Heart right ventricle (tissue), 16 donors: ENCODE data around the gene PCSK6. TPM values are rescaled to one million over a fixed set of nuclear protein-coding genes. Genes with fewer than 3 reads are reported as not detected.

Experiments used
- ATAC-seq, 8 donors: fragments of 200-7000 bp; cut with Tn5 transposase; one replicate each; pipeline ENCODE4 v1.9.1; 2020; ENCODE audit warnings: mild to moderate bottlenecking in 8 of 8, moderate library complexity in 8 of 8, moderate number of reproducible peaks in 1 of 8
- DNase-seq, 2 donors: peaks; one replicate each; pipeline ENCODE4 v3.0.0-alpha.2; 2020
- H3K27ac ChIP-seq, 10 donors: fragments of 200-600 bp; sonication (generic) in 2 of 10; one replicate each; pipeline versions ENCODE4 v1.5.0 to v1.8.0; 2020 to 2022; ENCODE audit warnings: mild to moderate bottlenecking in 3 of 10
- H3K27me3 ChIP-seq, 7 donors: fragments of 200-600 bp; one replicate each; pipeline ENCODE4 v1.8.0; 2021 to 2022; ENCODE audit warnings: mild to moderate bottlenecking in 2 of 7
- H3K36me3 ChIP-seq, 9 donors: fragments of 200-600 bp; sonication (generic) in 1 of 9; one replicate each; pipeline versions ENCODE4 v1.5.0 to v1.8.0; 2020 to 2022; ENCODE audit warnings: mild to moderate bottlenecking in 2 of 9
- H3K4me1 ChIP-seq, 9 donors: fragments of 200-600 bp; sonication (generic) in 1 of 9; one replicate each; pipeline versions ENCODE4 v1.5.0 to v1.8.0; 2020 to 2022; ENCODE audit warnings: mild to moderate bottlenecking in 4 of 9
- H3K4me3 ChIP-seq, 10 donors: fragments of 200-600 bp; sonication (generic) in 2 of 10; one replicate each; pipeline versions ENCODE4 v1.5.0 to v1.8.0; 2020 to 2022; ENCODE audit warnings: mild to moderate bottlenecking in 7 of 10, moderate library complexity in 2 of 10
- H3K9me3 ChIP-seq, 11 donors: fragments of 200-600 bp in 10 of 11; sonication (generic) in 2 of 11; one replicate each; pipeline versions ENCODE4 v1.5.0 to v1.8.0; 2013 to 2022; ENCODE audit warnings: mild to moderate bottlenecking in 2 of 11, control low read depth in 1 of 11, moderate library complexity in 1 of 11
- WGBS, 2 donors: extraction: QIAGEN DNeasy Blood & Tissue Kit; methylation state at CpG; one replicate each; pipeline ENCODE4 v1.1.7; 2013; ENCODE audit warnings: inconsistent platforms in 1 of 2; 5-methylcytosine and 5-hydroxymethylcytosine counted together
- intact Hi-C, 10 donors: fragments of 100-400 bp; cut with DNase I; formaldehyde crosslinking; loops; one replicate each; pipeline versions ENCODE4 v1.11.1 to v1.14.2; 2022
- polyA plus RNA-seq, 2 donors: library from polyadenylated mRNA; stranded (reverse); fragments of 200-250 nt; gene quantifications; one replicate each; pipeline ENCODE4 v1.2.3, GENCODE V29; 2013
- total RNA-seq, 10 donors: library from RNA; stranded (reverse); fragmentation: NEBNext Ultra II Directional in 3 of 10; extraction: Animal tissue kit (Norgen Biotek cat#: 25700) in 3 of 10; gene quantifications; one replicate each; pipeline versions ENCODE4 v1.2.1 to v1.2.4, GENCODE V29; 2021 to 2023
- TF ChIP-seq, protein P1 (sequence below), 9 donors: fragments of 200-600 bp; sonication (generic) in 2 of 9; IDR thresholded peaks; one replicate each; pipeline versions ENCODE4 v1.5.0 to v1.8.0; 2021 to 2022; ENCODE audit warnings: antibody characterized with exemption in 9 of 9, mild to moderate bottlenecking in 5 of 9, moderate library complexity in 1 of 9
- donor health status: Arrhythmogenic right ventricular cardiomyopathy.
- donor health status: ischemic (EF 13 %, LVEDD 7.1; RV severe dilation, severe dysfunction).
- donor health status: healthy with polysubstance abuse.
- donor health status: DM: no; HTN: yes; CAD: no.
- donor health status: DM: no; HTN: no; CAD: no.
- donor health status: ischemic (EF 25% LVEDD 6.9; RV normal size, moderate dysfunction).
- donor health status: ischemic (EF 25% LVEDD 5.7; RV mildly dilated, moderate dysfunction).
- donor health status: healthy.
- donor health status: DM: yes; HTN: yes; CAD: no.
- donor health status: Ischemic cardiomyopathy.
- donor health status: ischemic (EF 35%, LVEDD 5.7; RV mildly dilated, moderate dysfunction).
- donor health status: nonischemic (EF 11% LVEDD 7.7; RV severe dilation, severe dysfunction).
- donor health status: DM: yes; HTN: yes; CAD: no.
- donor health status: PGD.
- donor health status: ischemic (EF 29% LVEDD 5.4; RV normal size, mild dysfunction).
- donor health status: nonischemic (EF 23%, LVEDD 6.1; RV moderate dilation, normal function).

PCSK6 gene
- total and polyA plus RNA-seq, 12 donors: 4.6 to 34.0 (median 21.7) TPM

GRCh38 chr15:101491734-101492640 lies 2.5 kb upstream of the PCSK6 start:
- peaks cover 0 to 37% (median 10%) of the 10 kb centered on the region in 9 donors for H3K4me1 ChIP-seq
- no peaks in the 10 kb centered on the region for H3K9me3 ChIP-seq
- no peaks in the 10 kb centered on the region for H3K36me3 ChIP-seq
- H3K27me3 ChIP-seq: peaks cover 0 to 78% (median 24%) of the 10 kb centered on the region in 7 donors
- TF ChIP-seq, protein P1, sequence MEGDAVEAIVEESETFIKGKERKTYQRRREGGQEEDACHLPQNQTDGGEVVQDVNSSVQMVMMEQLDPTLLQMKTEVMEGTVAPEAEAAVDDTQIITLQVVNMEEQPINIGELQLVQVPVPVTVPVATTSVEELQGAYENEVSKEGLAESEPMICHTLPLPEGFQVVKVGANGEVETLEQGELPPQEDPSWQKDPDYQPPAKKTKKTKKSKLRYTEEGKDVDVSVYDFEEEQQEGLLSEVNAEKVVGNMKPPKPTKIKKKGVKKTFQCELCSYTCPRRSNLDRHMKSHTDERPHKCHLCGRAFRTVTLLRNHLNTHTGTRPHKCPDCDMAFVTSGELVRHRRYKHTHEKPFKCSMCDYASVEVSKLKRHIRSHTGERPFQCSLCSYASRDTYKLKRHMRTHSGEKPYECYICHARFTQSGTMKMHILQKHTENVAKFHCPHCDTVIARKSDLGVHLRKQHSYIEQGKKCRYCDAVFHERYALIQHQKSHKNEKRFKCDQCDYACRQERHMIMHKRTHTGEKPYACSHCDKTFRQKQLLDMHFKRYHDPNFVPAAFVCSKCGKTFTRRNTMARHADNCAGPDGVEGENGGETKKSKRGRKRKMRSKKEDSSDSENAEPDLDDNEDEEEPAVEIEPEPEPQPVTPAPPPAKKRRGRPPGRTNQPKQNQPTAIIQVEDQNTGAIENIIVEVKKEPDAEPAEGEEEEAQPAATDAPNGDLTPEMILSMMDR (IDR thresholded peaks at IDR 0.05): no peak
- ATAC-seq: no peak
- 68 to 74% methylated on average over 18 of the region's 18 CpGs for WGBS, 2 donors
- DNase-seq: no peak
- peak overlapping the region in 2 of 10 donors; percentile 22 to 35 for H3K27ac ChIP-seq
- intact Hi-C loops: loop anchor here in 5 of 10 donors (5.0 to 10.0 kb wide), 5 partner anchors 55 to 197 kb away; partner anchors contain the start of gene SNRPA1 (in 1 of the 5)
- no peak overlapping the region for H3K4me3 ChIP-seq

DNA sequence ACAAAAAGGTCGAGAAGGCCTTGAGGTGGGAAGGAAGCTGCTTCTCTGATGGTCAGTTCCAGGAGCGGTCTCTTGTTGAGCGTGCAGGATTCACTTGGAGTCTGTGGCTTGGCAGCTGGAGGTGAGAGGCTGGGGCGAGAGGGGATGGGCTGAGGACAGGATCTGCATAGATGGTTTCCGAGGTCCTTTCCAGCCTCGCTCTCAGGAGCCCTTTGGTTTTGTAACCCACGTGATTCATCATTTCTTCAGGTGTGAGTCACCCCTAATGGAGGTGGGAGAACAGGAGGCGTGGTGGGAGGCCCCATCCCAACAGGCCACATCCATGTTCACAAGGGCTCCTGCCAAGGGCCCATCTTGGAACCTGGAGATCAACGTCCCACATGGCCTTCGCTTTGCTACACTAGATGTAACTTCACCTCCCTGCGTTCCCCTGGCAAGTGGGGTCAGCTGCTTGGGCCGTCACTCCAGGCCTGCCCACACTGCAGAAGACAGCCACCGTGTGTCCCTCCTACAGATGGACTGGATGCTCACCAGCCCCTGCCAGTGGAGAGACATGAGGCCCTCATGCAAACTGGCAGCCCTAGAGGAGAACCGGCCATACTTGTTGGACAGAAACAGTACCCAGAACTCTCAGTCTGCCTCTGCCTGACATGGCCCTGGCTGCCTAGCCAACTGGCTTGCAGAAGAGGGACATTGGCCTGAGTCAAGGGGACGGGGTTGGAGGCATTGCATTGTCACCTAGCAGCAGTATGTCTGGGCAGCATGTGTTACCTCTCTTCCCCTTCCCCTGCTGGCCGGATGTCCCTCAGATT lies 1.6 kb upstream of the PCSK6 start:
- 92 to 94% methylated on average over 16 of the region's 16 CpGs for WGBS, 2 donors
- Histone ChIP-seq H3K4me1 (peaks cover 0 to 34% (median 5%) of the 10 kb centered on the region in 9 donors), H3K27ac (peak overlapping the region in 2 of 10 donors; percentile 22 to 35), H3K27me3 (peaks cover 0 to 77% (median 24%) of the 10 kb centered on the region in 7 donors), H3K9me3 (no peaks in the 10 kb centered on the region), H3K4me3 (no peak overlapping the region), H3K36me3 (peaks cover 0 to 2% (median 0%) of the 10 kb centered on the region in 9 donors)
- no peak for ATAC-seq
- DNase-seq: no peak
- intact Hi-C loops: loop anchor here in 5 of 10 donors (5.0 to 10.0 kb wide), 5 partner anchors 54 to 196 kb away; partner anchors contain the start of gene SNRPA1 (in 1 of the 5)
- TF ChIP-seq, protein P1 (IDR thresholded peaks at IDR 0.05): no peak

GRCh38 chr15:101490408-101490891 lies 943 bp upstream of the PCSK6 start:
- 92 to 93% methylated on average over 15 of the region's 15 CpGs for WGBS, 2 donors
- H3K27me3 ChIP-seq: peaks cover 0 to 70% (median 23%) of the 10 kb centered on the region in 7 donors
- peaks cover 0 to 8% (median 0%) of the 10 kb centered on the region in 9 donors for H3K36me3 ChIP-seq
- H3K4me1 ChIP-seq: peaks cover 0 to 29% (median 3%) of the 10 kb centered on the region in 9 donors
- intact Hi-C loops: loop anchor here in 5 of 10 donors (5.0 to 10.0 kb wide), 5 partner anchors 53 to 196 kb away; partner anchors contain the start of gene SNRPA1 (in 1 of the 5)
- ATAC-seq: no peak
- peak overlapping the region in 1 of 10 donors; percentile 35 for H3K27ac ChIP-seq
- TF ChIP-seq, protein P1 (IDR thresholded peaks at IDR 0.05): no peak
- H3K4me3 ChIP-seq: peak overlapping the region in 1 of 10 donors; percentile 51
- H3K9me3 ChIP-seq: no peaks in the 10 kb centered on the region
- DNase-seq: no peak
